Astrocyte (in vitro differentiated cells and primary cell): ENCODE data around the gene CNTRL. TPM values are rescaled to one million over a fixed set of nuclear protein-coding genes. Genes with fewer than 3 reads are reported as not detected.

Source experiments
- DNase-seq: peaks from one replicate; pipeline ENCODE4 v3.0.0-alpha.2; 2010; ENCODE audit warnings: low read depth
- FAIRE-seq: peaks from 2 replicates; lab custom pipeline; 2011; peaks lifted over from hg19 to GRCh38; lab: Jason Lieb, UNC
- H2AFZ ChIP-seq: 2 replicates; pipeline ENCODE4 v1.6.0; 2012; ENCODE audit warnings: low read depth, low read length, inconsistent platforms
- H3K27ac ChIP-seq: 2 replicates; pipeline ENCODE4 v1.5.1; 2011; ENCODE audit warnings: low read depth, low read length, inconsistent platforms
- H3K27me3 ChIP-seq: 2 replicates; pipeline ENCODE4 v1.6.0; 2011; ENCODE audit warnings: low read length, inconsistent platforms; ENCODE audit not compliant: insufficient read depth
- H3K36me3 ChIP-seq: 2 replicates; pipeline ENCODE4 v1.5.1; 2011; ENCODE audit warnings: low read length, inconsistent platforms; ENCODE audit not compliant: insufficient read depth
- H3K4me1 ChIP-seq: 2 replicates; pipeline ENCODE4 v1.5.1; 2011; ENCODE audit warnings: low read length, inconsistent platforms; ENCODE audit not compliant: insufficient read depth
- H3K4me2 ChIP-seq: 2 replicates; pipeline ENCODE4 v1.6.0; 2012; ENCODE audit warnings: low read length, inconsistent platforms
- H3K4me3 ChIP-seq: 2 replicates; pipeline ENCODE4 v1.5.1; 2011; ENCODE audit warnings: low read depth, mild to moderate bottlenecking, low read length, inconsistent platforms; ENCODE audit not compliant: insufficient read depth
- H3K79me2 ChIP-seq: 2 replicates; pipeline ENCODE4 v1.6.0; 2012; ENCODE audit warnings: mild to moderate bottlenecking, low read length, inconsistent platforms; ENCODE audit not compliant: insufficient read depth
- H3K9ac ChIP-seq: 2 replicates; pipeline ENCODE4 v1.6.0; 2012; ENCODE audit warnings: mild to moderate bottlenecking, low read length, inconsistent platforms
- H3K9me3 ChIP-seq: 2 replicates; pipeline ENCODE4 v1.5.1; 2012; ENCODE audit warnings: low read depth, mild to moderate bottlenecking, low read length, inconsistent platforms; ENCODE audit not compliant: insufficient read depth
- H4K20me1 ChIP-seq: 2 replicates; pipeline ENCODE4 v1.6.0; 2012; ENCODE audit warnings: low read length, inconsistent platforms; ENCODE audit not compliant: insufficient read depth
- H3K27ac Mint-ChIP-seq: one replicate; pipeline ENCODE4 v1.8.0; 2021; ENCODE audit warnings: mild to moderate bottlenecking, mixed read lengths; ENCODE audit not compliant: unreplicated experiment
- H3K27me3 Mint-ChIP-seq: one replicate; pipeline ENCODE4 v1.8.0; 2021; ENCODE audit warnings: low read depth, mixed read lengths; ENCODE audit not compliant: unreplicated experiment
- H3K36me3 Mint-ChIP-seq: one replicate; pipeline ENCODE4 v1.8.0; 2021; ENCODE audit warnings: low read depth, mixed read lengths; ENCODE audit not compliant: unreplicated experiment
- H3K4me1 Mint-ChIP-seq: one replicate; pipeline ENCODE4 v1.8.0; 2021; ENCODE audit warnings: low read depth, mixed read lengths; ENCODE audit not compliant: unreplicated experiment
- H3K4me3 Mint-ChIP-seq: one replicate; pipeline ENCODE4 v1.8.0; 2021; ENCODE audit warnings: mild to moderate bottlenecking, moderate library complexity, mixed read lengths; ENCODE audit not compliant: unreplicated experiment
- H3K9me3 Mint-ChIP-seq: one replicate; pipeline ENCODE4 v1.8.0; 2021; ENCODE audit warnings: mild to moderate bottlenecking, mixed read lengths; ENCODE audit not compliant: unreplicated experiment
- CTCF ChIP-seq: IDR thresholded peaks from 2 replicates; pipeline ENCODE4 v1.5.1; 2011; ENCODE audit warnings: low read depth, mild to moderate bottlenecking, inconsistent platforms, low read length, moderate library complexity; ENCODE audit not compliant: insufficient read depth
- EZH2 ChIP-seq: IDR thresholded peaks from 2 replicates; pipeline ENCODE4 v1.6.1; 2012; ENCODE audit warnings: mild to moderate bottlenecking, low read length, inconsistent platforms; ENCODE audit not compliant: insufficient read depth
- total RNA-seq: library from RNA; stranded (reverse); gene quantifications from 2 replicates; pipeline ENCODE4 v1.2.1, GENCODE V29; 2021

Gene CNTRL
- total RNA-seq, 1 donor from 2014 or later: 4.4 TPM

GRCh38 chr9:121198512-121199042 lies 123.8 kb downstream of the CNTRL start:
- peaks cover 48% of the 10 kb centered on the region for H3K4me1 Mint-ChIP-seq
- DNase-seq (no peak), FAIRE-seq (no peak)
- peaks cover 82% of the 10 kb centered on the region for H3K79me2 ChIP-seq
- H3K4me1 ChIP-seq: peaks cover 17% of the 10 kb centered on the region
- no peaks in the 10 kb centered on the region for H3K36me3 ChIP-seq
- no peak overlapping the region for H3K27ac ChIP-seq
- no peak overlapping the region for H3K27ac Mint-ChIP-seq
- H4K20me1 ChIP-seq: peaks cover 74% of the 10 kb centered on the region
- H3K9ac ChIP-seq: no peak overlapping the region
- TF ChIP-seq EZH2 (no peak), CTCF (no peak)
- H3K4me2 ChIP-seq: peak overlapping the region; percentile 52
- no peak overlapping the region for H2AFZ ChIP-seq
- no peaks in the 10 kb centered on the region for H3K9me3 Mint-ChIP-seq
- H3K36me3 Mint-ChIP-seq: no peaks in the 10 kb centered on the region
- H3K27me3 ChIP-seq: no peaks in the 10 kb centered on the region
- no peaks in the 10 kb centered on the region for H3K27me3 Mint-ChIP-seq
- no peaks in the 10 kb centered on the region for H3K9me3 ChIP-seq
- H3K4me3 ChIP-seq: no peak overlapping the region
- H3K4me3 Mint-ChIP-seq: no peak overlapping the region

- H3K79me2 ChIP-seq: peaks cover 68% of the 10 kb centered on the region
- Mint-ChIP-seq H3K27me3 (no peaks in the 10 kb centered on the region), H3K4me1 (peaks cover 41% of the 10 kb centered on the region), H3K4me3 (peak overlapping the region; percentile 98), H3K27ac (no peak overlapping the region), H3K36me3 (no peaks in the 10 kb centered on the region), H3K9me3 (no peaks in the 10 kb centered on the region)
- TF ChIP-seq CTCF (no peak), EZH2 (no peak)
- no peak overlapping the region for H3K27ac ChIP-seq
- H4K20me1 ChIP-seq: peaks cover 60% of the 10 kb centered on the region
- no peaks in the 10 kb centered on the region for H3K27me3 ChIP-seq
- peak overlapping the region; percentile 78 for H3K4me3 ChIP-seq
- H3K9me3 ChIP-seq: no peaks in the 10 kb centered on the region
- no peaks in the 10 kb centered on the region for H3K36me3 ChIP-seq
- peak overlapping the region; percentile 86 for H3K9ac ChIP-seq
- peaks cover 17% of the 10 kb centered on the region for H3K4me1 ChIP-seq
- H2AFZ ChIP-seq: no peak overlapping the region
- FAIRE-seq (no peak), DNase-seq (no peak)
- peak overlapping the region; percentile 85 for H3K4me2 ChIP-seq
These were observed 125.2 kb downstream of the CNTRL start for GRCh38 chr9:121199921-121200320.

- no peak for TF ChIP-seq CTCF
- no peak for TF ChIP-seq EZH2
These were observed 125.6 kb downstream of the CNTRL start for GRCh38 chr9:121200356-121200755.

More at GRCh38 chr9:121200356-121200755, 125.6 kb downstream of the CNTRL start:
- H3K27me3 Mint-ChIP-seq: no peaks in the 10 kb centered on the region
- Histone ChIP-seq H3K4me3 (peak overlapping the region; percentile 78), H4K20me1 (peaks cover 56% of the 10 kb centered on the region), H3K4me1 (peaks cover 17% of the 10 kb centered on the region), H3K4me2 (peak overlapping the region; percentile 85), H3K36me3 (no peaks in the 10 kb centered on the region), H3K79me2 (peaks cover 64% of the 10 kb centered on the region), H3K27me3 (no peaks in the 10 kb centered on the region), H3K9ac (peak overlapping the region; percentile 86), H2AFZ (no peak overlapping the region), H3K27ac (peak overlapping the region; percentile 81), H3K9me3 (no peaks in the 10 kb centered on the region)
- H3K9me3 Mint-ChIP-seq: no peaks in the 10 kb centered on the region
- H3K27ac Mint-ChIP-seq: no peak overlapping the region
- FAIRE-seq: no peak
- peaks cover 37% of the 10 kb centered on the region for H3K4me1 Mint-ChIP-seq
- no peak for DNase-seq
- peak overlapping the region; percentile 98 for H3K4me3 Mint-ChIP-seq
- H3K36me3 Mint-ChIP-seq: no peaks in the 10 kb centered on the region
